Esophagus muscularis mucosa (tissue), 4 donors: ENCODE data around the gene NHLRC2. TPM values are rescaled to one million over a fixed set of nuclear protein-coding genes. Genes with fewer than 3 reads are reported as not detected.

Experiments
- DNase-seq: peaks from one replicate; pipeline ENCODE4 v3.0.0-alpha.2; 2017; ENCODE audit errors: extremely low spot score
- H3K27ac ChIP-seq, 4 donors: fragments of 200-600 bp; sonication (generic); replicated peaks in 1 of 4; 1 replicate in 3 of 4; 2 replicates in 1 of 4; pipeline ENCODE4 v1.5.1; 2016 to 2019; ENCODE audit warnings: mild to moderate bottlenecking in 1 of 4
- H3K27me3 ChIP-seq, 4 donors: fragments of 200-600 bp; sonication (generic); one replicate each; pipeline versions ENCODE4 v1.5.1 to v1.6.0; 2016 to 2019
- H3K36me3 ChIP-seq, 4 donors: fragments of 200-600 bp; sonication (generic); one replicate each; pipeline ENCODE4 v1.5.1; 2016 to 2019
- H3K4me1 ChIP-seq, 4 donors: fragments of 200-600 bp; sonication (generic); one replicate each; pipeline ENCODE4 v1.5.1; 2016 to 2019
- H3K4me3 ChIP-seq, 4 donors: fragments of 200-600 bp; sonication (generic); 1 replicate in 2 of 4; 2 replicates in 2 of 4; pipeline ENCODE4 v1.5.1; 2016 to 2019; ENCODE audit warnings: mild to moderate bottlenecking in 4 of 4, moderate library complexity in 1 of 4
- H3K9me3 ChIP-seq, 4 donors: fragments of 200-600 bp; sonication (generic); 1 replicate in 3 of 4; 2 replicates in 1 of 4; pipeline ENCODE4 v1.5.1; 2016 to 2019
- CTCF ChIP-seq, 3 experiments: fragments of 200-600 bp in 2 of 3; fragments of 450-650 bp in 1 of 3; sonication (generic) in 2 of 3; IDR thresholded peaks; one replicate each; pipeline ENCODE4 v1.5.1; 2017 to 2019; ENCODE audit warnings: antibody characterized with exemption in 3 of 3, mild to moderate bottlenecking in 2 of 3, moderate library complexity in 1 of 3
- EP300 ChIP-seq: sonication (generic); formaldehyde crosslinking; IDR thresholded peaks from one replicate; pipeline ENCODE4 v1.6.1; 2017; ENCODE audit warnings: antibody characterized with exemption
- POLR2A ChIP-seq: fragments of 450-650 bp; IDR thresholded peaks from one replicate; pipeline ENCODE4 v1.6.1; 2017; ENCODE audit warnings: antibody characterized with exemption, moderate library complexity, mild to moderate bottlenecking, low read depth
- POLR2AphosphoS5 ChIP-seq, 2 donors: sonication (generic); formaldehyde crosslinking; IDR thresholded peaks; one replicate each; pipeline ENCODE4 v1.6.1; 2017; ENCODE audit warnings: antibody characterized with exemption in 2 of 2
- WGBS: methylation state at CpG from one replicate; pipeline ENCODE4 v1.1.5; 2018; 5-methylcytosine and 5-hydroxymethylcytosine counted together
- intact Hi-C: fragments of 100-400 bp; cut with DNase I; formaldehyde crosslinking; loops from one replicate; pipeline ENCODE4 v1.15.1; 2023
- total RNA-seq, 4 donors: library from RNA; depleted of rRNA; stranded (reverse); fragments of >200 nt; gene quantifications; one replicate each; pipeline versions ENCODE4 v1.1.0 to v1.2.1, GENCODE V29; 2016

Gene NHLRC2
- total RNA-seq, 4 donors from 2014 or later = 30.6 to 59.4 (median 40.3) TPM

- H3K27me3 ChIP-seq = no peaks in the 10 kb centered on the region
- TF ChIP-seq CTCF (IDR thresholded peaks at IDR 0.05) (no peak), EP300 (no peak), POLR2AphosphoS5 (IDR thresholded peaks at IDR 0.05) (no peak), POLR2A (no peak)
- peaks cover 8 to 39% (median 26%) of the 10 kb centered on the region in 4 donors for H3K4me1 ChIP-seq
- no peaks in the 10 kb centered on the region for H3K36me3 ChIP-seq
- no peak for DNase-seq
- no peak overlapping the region for H3K27ac ChIP-seq
- intact Hi-C loops = no loop called here
- no peak overlapping the region for H3K4me3 ChIP-seq
- peaks cover 0 to 8% (median 0%) of the 10 kb centered on the region in 4 donors for H3K9me3 ChIP-seq
Measured at GRCh38 chr10:113950268-113950667, 95.8 kb downstream of the NHLRC2 start.

GRCh38 chr10:113953505-113954272, 99.2 kb downstream of the NHLRC2 start:
- peaks cover 0 to 8% (median 0%) of the 10 kb centered on the region in 4 donors for H3K9me3 ChIP-seq
- peak overlapping the region; percentile 77 to 81 (median 80) for H3K27ac ChIP-seq
- DNase-seq = no peak
- intact Hi-C loops = no loop called here
- TF ChIP-seq CTCF (IDR thresholded peaks at IDR 0.05) = peak in 1 of 3 experiments; percentile 10
- TF ChIP-seq POLR2A = no peak
- TF ChIP-seq POLR2AphosphoS5 (IDR thresholded peaks at IDR 0.05) = no peak
- TF ChIP-seq EP300 = no peak
- H3K4me1 ChIP-seq = peaks cover 8 to 58% (median 46%) of the 10 kb centered on the region in 4 donors
- 79% methylated on average over 2 of the region's 2 CpGs for WGBS
- H3K27me3 ChIP-seq = no peaks in the 10 kb centered on the region
- no peak overlapping the region for H3K4me3 ChIP-seq
- no peaks in the 10 kb centered on the region for H3K36me3 ChIP-seq

GRCh38 chr10:113954409-113954808, 99.9 kb downstream of the NHLRC2 start:
- Histone ChIP-seq H3K27ac (peak overlapping the region; percentile 77 to 81 (median 80)), H3K4me3 (no peak overlapping the region), H3K4me1 (peaks cover 12 to 65% (median 53%) of the 10 kb centered on the region in 4 donors), H3K36me3 (no peaks in the 10 kb centered on the region), H3K9me3 (peaks cover 0 to 8% (median 0%) of the 10 kb centered on the region in 4 donors), H3K27me3 (no peaks in the 10 kb centered on the region)
- no peak for DNase-seq
- intact Hi-C loops = no loop called here
- 59% methylated on average over 1 of the region's 1 CpG for WGBS
- no peak for TF ChIP-seq POLR2A
- no peak for TF ChIP-seq EP300
- TF ChIP-seq CTCF (IDR thresholded peaks at IDR 0.05) = no peak
- TF ChIP-seq POLR2AphosphoS5 (IDR thresholded peaks at IDR 0.05) = no peak

GRCh38 chr10:113957013-113957412, 102.6 kb downstream of the NHLRC2 start:
- no peak for TF ChIP-seq CTCF (IDR thresholded peaks at IDR 0.05)
- no peak for TF ChIP-seq POLR2A
- TF ChIP-seq POLR2AphosphoS5 (IDR thresholded peaks at IDR 0.05) = peak in 1 of 2 donors; percentile 6
- TF ChIP-seq EP300 = no peak
- no peak for DNase-seq
- H3K27me3 ChIP-seq = no peaks in the 10 kb centered on the region
- peak overlapping the region; percentile 77 to 81 (median 80) for H3K27ac ChIP-seq
- H3K36me3 ChIP-seq = no peaks in the 10 kb centered on the region
- peaks cover 12 to 66% (median 54%) of the 10 kb centered on the region in 4 donors for H3K4me1 ChIP-seq
- intact Hi-C loops = loop anchor here (5.0 kb wide), 1 partner anchor 85 kb away; the partner anchor contains the start of gene ADRB1
- H3K9me3 ChIP-seq = peaks cover 0 to 8% (median 0%) of the 10 kb centered on the region in 4 donors
- H3K4me3 ChIP-seq = no peak overlapping the region
- 35% methylated on average over 5 of the region's 5 CpGs for WGBS
